ENCODE measurements around the gene USP10. TPM values are rescaled to one million over a fixed set of nuclear protein-coding genes. Genes with fewer than 3 reads are reported as not detected.

Gene USP10
- total RNA-seq, 1 experiment from 2014 or later: 203 TPM

DNA sequence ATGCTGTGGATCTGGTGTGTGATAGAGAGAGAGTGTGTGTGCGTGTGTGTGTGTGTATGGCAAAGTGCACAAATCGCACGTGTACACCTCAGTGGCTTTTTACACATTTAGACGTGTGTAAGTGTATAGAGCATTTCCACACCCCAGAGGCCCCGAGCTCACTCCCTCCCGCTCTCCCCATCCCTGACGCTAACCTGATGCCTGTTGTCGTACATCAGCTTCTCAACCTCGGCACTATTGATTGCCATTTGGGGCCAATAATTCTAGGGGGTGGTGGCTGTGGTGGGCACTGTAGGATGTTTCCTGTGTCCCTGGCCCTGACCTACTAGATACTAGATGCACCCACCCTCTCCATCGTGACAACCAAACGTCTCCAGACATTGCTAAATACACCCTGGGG lies 89.6 kb downstream of the USP10 start:
- Mint-ChIP-seq H3K4me3 (no peak overlapping the region), H3K4me1 (no peaks in the 10 kb centered on the region), H3K27ac (peak overlapping the region in 1 of 3 experiments; percentile 46; a peak in 1 of 7 replicates), H3K27me3 (ENCODE audit: low read depth) (no peaks in the 10 kb centered on the region), H3K9me3 (no peaks in the 10 kb centered on the region), H3K36me3 (ENCODE audit: insufficient read depth in 1 of 3, low read depth in 3 of 3) (no peaks in the 10 kb centered on the region)
- no peak overlapping the region for H3K4me2 ChIP-seq (ENCODE audit: insufficient read depth, insufficient read length, low read length)
- no peaks in the 10 kb centered on the region for H4K20me1 ChIP-seq (ENCODE audit: control insufficient read depth, insufficient read depth, insufficient read length)
- no CpG with 5 or more reads among the region's 11 CpGs for WGBS (ENCODE audit: extremely low coverage, insufficient read length, low lambda C conversion rate)
- no peak overlapping the region for H2BK20ac ChIP-seq (ENCODE audit: low read depth, low read length, poor library complexity, severe bottlenecking)
- H3K27ac ChIP-seq (ENCODE audit: insufficient read length, low read depth, low read length): no peak overlapping the region
- no peak overlapping the region for H3K9ac ChIP-seq (ENCODE audit: extremely low read depth, insufficient read length, low read length)
- no peak overlapping the region for H3K56ac ChIP-seq (ENCODE audit: insufficient read length, low read depth, low read length)
- H3K79me1 ChIP-seq (ENCODE audit: insufficient read depth, low read depth, low read length, poor library complexity, severe bottlenecking): no peaks in the 10 kb centered on the region
- H4K91ac ChIP-seq (ENCODE audit: insufficient read length, low read depth, low read length): no peak overlapping the region
- TF ChIP-seq, protein P1, sequence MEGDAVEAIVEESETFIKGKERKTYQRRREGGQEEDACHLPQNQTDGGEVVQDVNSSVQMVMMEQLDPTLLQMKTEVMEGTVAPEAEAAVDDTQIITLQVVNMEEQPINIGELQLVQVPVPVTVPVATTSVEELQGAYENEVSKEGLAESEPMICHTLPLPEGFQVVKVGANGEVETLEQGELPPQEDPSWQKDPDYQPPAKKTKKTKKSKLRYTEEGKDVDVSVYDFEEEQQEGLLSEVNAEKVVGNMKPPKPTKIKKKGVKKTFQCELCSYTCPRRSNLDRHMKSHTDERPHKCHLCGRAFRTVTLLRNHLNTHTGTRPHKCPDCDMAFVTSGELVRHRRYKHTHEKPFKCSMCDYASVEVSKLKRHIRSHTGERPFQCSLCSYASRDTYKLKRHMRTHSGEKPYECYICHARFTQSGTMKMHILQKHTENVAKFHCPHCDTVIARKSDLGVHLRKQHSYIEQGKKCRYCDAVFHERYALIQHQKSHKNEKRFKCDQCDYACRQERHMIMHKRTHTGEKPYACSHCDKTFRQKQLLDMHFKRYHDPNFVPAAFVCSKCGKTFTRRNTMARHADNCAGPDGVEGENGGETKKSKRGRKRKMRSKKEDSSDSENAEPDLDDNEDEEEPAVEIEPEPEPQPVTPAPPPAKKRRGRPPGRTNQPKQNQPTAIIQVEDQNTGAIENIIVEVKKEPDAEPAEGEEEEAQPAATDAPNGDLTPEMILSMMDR (conservative IDR thresholded peaks at IDR 0.05): no peak
- H3K18ac ChIP-seq (ENCODE audit: insufficient read length, low read depth, low read length): no peak overlapping the region
- H3K9me3 ChIP-seq (ENCODE audit: control insufficient read depth, low read depth, low read length): no peaks in the 10 kb centered on the region
- H2BK5ac ChIP-seq (ENCODE audit: insufficient read length, low read length): no peak overlapping the region
- H2BK15ac ChIP-seq (ENCODE audit: low read depth, low read length): no peak overlapping the region
- no peak overlapping the region for H4K5ac ChIP-seq (ENCODE audit: insufficient read length, low read depth, low read length)
- H2BK120ac ChIP-seq (ENCODE audit: low read depth, low read length, poor library complexity, severe bottlenecking): no peak overlapping the region
- H3K23me2 ChIP-seq (ENCODE audit: insufficient read length, low read depth, low read length, poor library complexity, severe bottlenecking): no peaks in the 10 kb centered on the region
- no peak overlapping the region for H2AK5ac ChIP-seq (ENCODE audit: insufficient read length, low read length)
- H2AFZ ChIP-seq (ENCODE audit: low read length): no peak overlapping the region
- no peak overlapping the region for H4K8ac ChIP-seq (replicated peaks; ENCODE audit: insufficient read length, low read depth, low read length)
- no peaks in the 10 kb centered on the region for H3K4me1 ChIP-seq (ENCODE audit: insufficient read depth, low read length)
- no peak overlapping the region for H3K14ac ChIP-seq (ENCODE audit: insufficient read depth, low read length)
- no peaks in the 10 kb centered on the region for H3K27me3 ChIP-seq (ENCODE audit: insufficient read depth, low read length)
- no peak overlapping the region for H3K4ac ChIP-seq (ENCODE audit: low read depth, low read length)
- no peak for DNase-seq
- H3K79me2 ChIP-seq (ENCODE audit: insufficient read depth, low read length): no peaks in the 10 kb centered on the region
- H3T11ph ChIP-seq (ENCODE audit: low read length): no peak overlapping the region
- no peak overlapping the region for H2BK12ac ChIP-seq (ENCODE audit: insufficient read length, low read depth, low read length)
- no peak overlapping the region for H3K23ac ChIP-seq (ENCODE audit: insufficient read length, low read depth, low read length)

Measured in H9 (cell line).